Muscle layer of duodenum (tissue), 2 donors: ENCODE data around the gene ITGB1BP1.

ENCODE experiments used
- H3K27ac ChIP-seq: one replicate; pipeline ENCODE4 v1.7.0; 2013; ENCODE audit warnings: mild to moderate bottlenecking, low read length
- H3K27me3 ChIP-seq: one replicate; pipeline ENCODE4 v1.7.0; 2013; ENCODE audit warnings: low read depth, mild to moderate bottlenecking, control low read depth, low read length
- H3K36me3 ChIP-seq, 2 donors: one replicate each; pipeline ENCODE4 v1.7.0; 2013; ENCODE audit warnings: low read length in 2 of 2, control low read depth in 1 of 2, mild to moderate bottlenecking in 1 of 2; ENCODE audit not compliant: insufficient read depth in 2 of 2, control insufficient read depth in 1 of 2
- H3K4me1 ChIP-seq, 2 donors: one replicate each; pipeline ENCODE4 v1.7.0; 2013; ENCODE audit warnings: low read length in 2 of 2, mild to moderate bottlenecking in 2 of 2, control low read depth in 1 of 2, moderate library complexity in 1 of 2; ENCODE audit not compliant: insufficient read depth in 2 of 2, control insufficient read depth in 1 of 2
- H3K4me3 ChIP-seq, 2 donors: one replicate each; pipeline ENCODE4 v1.7.0; 2013; ENCODE audit warnings: low read length in 2 of 2, low read depth in 1 of 2, mild to moderate bottlenecking in 1 of 2
- H3K9me3 ChIP-seq, 2 donors: one replicate each; pipeline ENCODE4 v1.7.0; 2013; ENCODE audit warnings: low read length in 2 of 2, control low read depth in 1 of 2, mild to moderate bottlenecking in 1 of 2; ENCODE audit not compliant: control insufficient read depth in 1 of 2
- donor health status: healthy.

The ITGB1BP1 gene

DNA sequence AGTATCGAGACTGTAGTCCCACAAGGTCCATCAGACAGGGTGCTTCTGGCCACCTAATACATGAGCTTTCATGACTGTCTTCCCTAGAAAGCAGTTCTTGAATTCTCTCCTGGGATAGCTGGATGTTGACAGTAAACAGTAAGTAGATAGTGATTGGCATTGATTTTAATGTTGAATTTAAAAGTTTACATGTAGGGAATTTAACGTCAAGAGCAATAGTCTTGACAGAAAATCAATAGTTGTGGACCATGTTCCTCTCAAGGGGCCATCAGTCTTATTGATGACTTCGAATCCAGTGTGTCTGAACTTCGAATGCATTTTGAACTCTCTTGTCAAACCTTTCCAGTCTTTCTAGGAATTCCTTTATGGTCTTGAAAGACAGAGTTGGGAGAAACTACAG lies 63.9 kb downstream of the ITGB1BP1 start:
- Histone ChIP-seq H3K4me3 (no peak overlapping the region), H3K9me3 (no peaks in the 10 kb centered on the region), H3K27me3 (no peaks in the 10 kb centered on the region), H3K36me3 (peaks cover 34 to 40% of the 10 kb centered on the region in 2 donors), H3K27ac (no peak overlapping the region), H3K4me1 (no peaks in the 10 kb centered on the region)

GRCh38 chr2:9358846-9359245 lies 64.5 kb downstream of the ITGB1BP1 start:
- Histone ChIP-seq H3K27me3 (no peaks in the 10 kb centered on the region), H3K4me1 (no peaks in the 10 kb centered on the region), H3K36me3 (peaks cover 31 to 46% of the 10 kb centered on the region in 2 donors), H3K9me3 (no peaks in the 10 kb centered on the region), H3K4me3 (no peak overlapping the region), H3K27ac (no peak overlapping the region)

DNA sequence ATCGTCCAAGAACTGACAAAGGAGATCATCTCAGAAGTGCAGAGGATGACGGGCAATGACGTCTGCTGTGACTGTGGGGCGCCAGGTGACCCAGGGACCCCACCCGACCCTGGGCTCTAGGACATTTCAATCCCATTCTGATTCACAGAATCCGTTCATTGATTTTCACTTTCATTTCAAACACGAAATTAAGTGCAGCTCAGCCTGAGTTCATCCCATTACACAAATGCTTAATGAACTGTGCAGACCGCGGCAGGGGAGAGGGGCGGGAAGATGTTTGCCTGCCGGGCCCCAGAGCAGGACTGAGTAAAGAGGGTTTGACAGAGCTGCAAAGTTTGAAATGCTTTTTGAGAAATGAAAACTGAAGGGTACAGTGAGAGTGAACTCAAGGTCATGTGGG lies 67.1 kb downstream of the ITGB1BP1 start:
- Histone ChIP-seq H3K4me3 (no peak overlapping the region), H3K36me3 (peaks cover 40 to 61% of the 10 kb centered on the region in 2 donors), H3K27me3 (no peaks in the 10 kb centered on the region), H3K9me3 (no peaks in the 10 kb centered on the region), H3K27ac (no peak overlapping the region), H3K4me1 (no peaks in the 10 kb centered on the region)

- Histone ChIP-seq H3K4me3 (no peak overlapping the region), H3K36me3 (peaks cover 46 to 67% of the 10 kb centered on the region in 2 donors), H3K9me3 (no peaks in the 10 kb centered on the region), H3K27ac (no peak overlapping the region), H3K27me3 (no peaks in the 10 kb centered on the region), H3K4me1 (no peaks in the 10 kb centered on the region)
Observed at GRCh38 chr2:9355716-9356115, 67.6 kb downstream of the ITGB1BP1 start.

GRCh38 chr2:9355270-9355669 lies 68.1 kb downstream of the ITGB1BP1 start:
- no peak overlapping the region for H3K4me3 ChIP-seq
- no peaks in the 10 kb centered on the region for H3K4me1 ChIP-seq
- H3K27me3 ChIP-seq = no peaks in the 10 kb centered on the region
- H3K9me3 ChIP-seq = no peaks in the 10 kb centered on the region
- peaks cover 45 to 68% of the 10 kb centered on the region in 2 donors for H3K36me3 ChIP-seq
- no peak overlapping the region for H3K27ac ChIP-seq

- Histone ChIP-seq H3K27ac (no peak overlapping the region), H3K36me3 (peaks cover 37 to 62% of the 10 kb centered on the region in 2 donors), H3K27me3 (no peaks in the 10 kb centered on the region), H3K4me1 (no peaks in the 10 kb centered on the region), H3K9me3 (no peaks in the 10 kb centered on the region), H3K4me3 (no peak overlapping the region)
Observed at GRCh38 chr2:9354318-9354717, 69.0 kb downstream of the ITGB1BP1 start.
